Liver (tissue), 9 donors: ENCODE measurements around the gene ASB2. TPM values are rescaled to one million over a fixed set of nuclear protein-coding genes. Genes with fewer than 3 reads are reported as not detected.

Source experiments
- DNase-seq: peaks from one replicate; pipeline ENCODE4 v3.0.0-alpha.2; 2017; ENCODE audit warnings: low spot score
- H3K27ac ChIP-seq, 2 donors: one replicate each; pipeline ENCODE4 v1.7.0; 2013; ENCODE audit warnings: inconsistent platforms in 2 of 2, low read length in 2 of 2, control low read depth in 1 of 2, low read depth in 1 of 2, mild to moderate bottlenecking in 1 of 2
- H3K27me3 ChIP-seq, 4 donors: one replicate each; pipeline versions ENCODE4 v1.6.1 to v1.7.0; 2013; ENCODE audit warnings: low read length in 3 of 4, inconsistent platforms in 1 of 4, mild to moderate bottlenecking in 1 of 4, moderate library complexity in 1 of 4; ENCODE audit not compliant: control insufficient read depth in 4 of 4, insufficient read depth in 4 of 4
- H3K36me3 ChIP-seq, 4 donors: one replicate each; pipeline versions ENCODE4 v1.6.1 to v1.7.0; 2013; ENCODE audit warnings: low read length in 3 of 4, mild to moderate bottlenecking in 3 of 4, low read depth in 1 of 4, moderate library complexity in 1 of 4; ENCODE audit not compliant: control insufficient read depth in 4 of 4, insufficient read depth in 3 of 4
- H3K4me1 ChIP-seq, 4 donors: one replicate each; pipeline versions ENCODE4 v1.6.1 to v1.7.0; 2013; ENCODE audit warnings: low read length in 3 of 4, mild to moderate bottlenecking in 3 of 4, moderate library complexity in 1 of 4; ENCODE audit not compliant: control insufficient read depth in 4 of 4, insufficient read depth in 4 of 4
- H3K4me3 ChIP-seq, 3 donors: one replicate each; pipeline versions ENCODE4 v1.6.1 to v1.7.0; 2013; ENCODE audit warnings: low read length in 3 of 3, control low read depth in 1 of 3, low read depth in 1 of 3, mild to moderate bottlenecking in 1 of 3
- H3K9ac ChIP-seq, 2 donors: one replicate each; pipeline ENCODE4 v1.7.0; 2013; ENCODE audit warnings: low read length in 2 of 2, mild to moderate bottlenecking in 2 of 2, moderate library complexity in 2 of 2, control low read depth in 1 of 2, low read depth in 1 of 2
- H3K9me3 ChIP-seq, 4 donors: one replicate each; pipeline versions ENCODE4 v1.6.1 to v1.7.0; 2013; ENCODE audit warnings: low read length in 3 of 4; ENCODE audit not compliant: control insufficient read depth in 4 of 4
- JUND ChIP-seq, 2 donors: IDR thresholded peaks; 2 replicates each; pipeline ENCODE4 v1.6.1; 2016; ENCODE audit warnings: antibody characterized with exemption in 2 of 2
- REST ChIP-seq: IDR thresholded peaks from 2 replicates; pipeline ENCODE4 v1.6.1; 2016; ENCODE audit warnings: antibody characterized with exemption, mild to moderate bottlenecking
- RXRA ChIP-seq, 2 donors: IDR thresholded peaks; 2 replicates each; pipeline ENCODE4 v1.6.1; 2017 to 2018; ENCODE audit warnings: antibody characterized with exemption in 2 of 2, mild to moderate bottlenecking in 1 of 2
- YY1 ChIP-seq: IDR thresholded peaks from 2 replicates; pipeline ENCODE4 v1.6.1; 2016; ENCODE audit warnings: antibody characterized with exemption, mild to moderate bottlenecking
- ZBTB33 ChIP-seq: IDR thresholded peaks from 2 replicates; pipeline ENCODE4 v1.6.1; 2016; ENCODE audit warnings: antibody characterized with exemption
- WGBS: extraction: QIAGEN DNeasy Blood & Tissue Kit; methylation state at CpG from one replicate; pipeline ENCODE4 v1.1.7; 2013; 5-methylcytosine and 5-hydroxymethylcytosine counted together
- polyA plus RNA-seq, 2 donors: library from polyadenylated mRNA; stranded (reverse) in 1 of 2; unstranded in 1 of 2; fragments of 200-250 nt in 1 of 2; fragments of >200 nt in 1 of 2; fragmentation: Nextera tagmentation in 1 of 2; extraction: Ambion mirVana in 1 of 2; gene quantifications; one replicate each; pipeline versions ENCODE4 v1.2.1 to v1.2.3, GENCODE V29; 2013 to 2015
- total RNA-seq, 2 donors: library from RNA; depleted of rRNA; stranded (reverse); fragments of >200 nt; gene quantifications; one replicate each; pipeline ENCODE4 v1.2.3, GENCODE V29; 2014
- donor health status: healthy.
- donor health status: healthy.
- donor health status: healthy.
- donor health status: healthy.
- donor health status: healthy.

ASB2 gene
- total and polyA plus RNA-seq, 4 donors, result 0.18 to 0.56 (median 0.38) TPM

GRCh38 chr14:93927800-93928145, 48.6 kb downstream of the ASB2 start:
- no peaks in the 10 kb centered on the region for H3K9me3 ChIP-seq
- DNase-seq, result no peak
- no peaks in the 10 kb centered on the region for H3K36me3 ChIP-seq
- no peak overlapping the region for H3K9ac ChIP-seq
- no peak overlapping the region for H3K27ac ChIP-seq
- no peak for TF ChIP-seq RXRA (IDR thresholded peaks at IDR 0.05)
- H3K27me3 ChIP-seq, result no peaks in the 10 kb centered on the region
- H3K4me1 ChIP-seq, result no peaks in the 10 kb centered on the region
- H3K4me3 ChIP-seq, result no peak overlapping the region
- WGBS, result 68% methylated on average over 6 of the region's 6 CpGs

- Histone ChIP-seq H3K27me3 (no peaks in the 10 kb centered on the region), H3K4me1 (no peaks in the 10 kb centered on the region), H3K9ac (no peak within 1 kb of the TSS), H3K4me3 (no peak within 1 kb of the TSS), H3K9me3 (no peaks in the 10 kb centered on the region), H3K36me3 (no peaks in the 10 kb centered on the region), H3K27ac (no peak within 1 kb of the TSS)
- no peak for TF ChIP-seq YY1
- WGBS, result 75% methylated on average over 38 of the region's 38 CpGs
- DNase-seq, result no peak
Measured at GRCh38 chr14:93926873-93927799, 49.2 kb downstream of the ASB2 start, which contains the start of gene FAM181A. Gene FAM181A (plus strand): TSS chr14:93927344. CDS start chr14:93928286, 942 bp downstream.

GRCh38 chr14:93926245-93926872, 50.0 kb downstream of the ASB2 start:
- 83% methylated on average over 21 of the region's 21 CpGs for WGBS
- H3K4me1 ChIP-seq, result no peaks in the 10 kb centered on the region
- TF ChIP-seq REST (no peak), JUND (IDR thresholded peaks at IDR 0.05) (no peak)
- H3K27me3 ChIP-seq, result no peaks in the 10 kb centered on the region
- H3K9me3 ChIP-seq, result no peaks in the 10 kb centered on the region
- no peak overlapping the region for H3K27ac ChIP-seq
- no peaks in the 10 kb centered on the region for H3K36me3 ChIP-seq
- no peak for DNase-seq
- H3K4me3 ChIP-seq, result no peak overlapping the region
- H3K9ac ChIP-seq, result no peak overlapping the region

- Histone ChIP-seq H3K9me3 (no peaks in the 10 kb centered on the region), H3K4me1 (no peaks in the 10 kb centered on the region), H3K36me3 (no peaks in the 10 kb centered on the region), H3K27me3 (no peaks in the 10 kb centered on the region), H3K4me3 (no peak overlapping the region), H3K27ac (no peak overlapping the region), H3K9ac (no peak overlapping the region)
- no peak for DNase-seq
- no peak for TF ChIP-seq JUND (IDR thresholded peaks at IDR 0.05)
- no peak for TF ChIP-seq RXRA (IDR thresholded peaks at IDR 0.05)
- TF ChIP-seq ZBTB33, result no peak
- 95% methylated on average over 13 of the region's 13 CpGs for WGBS
Measured at GRCh38 chr14:93925374-93925895, 50.9 kb downstream of the ASB2 start.
